HG03469 (cell line): ENCODE results near the gene SPINK5.

ENCODE experiments used
- ATAC-seq: cut with Tn5 transposase; IDR thresholded peaks from one replicate; pipeline ENCODE4 v1.9.1; 2021; ENCODE audit warnings: mild to moderate bottlenecking, moderate library complexity, moderate number of reproducible peaks; ENCODE audit not compliant: unreplicated experiment

SPINK5 gene

GRCh38 chr5:148176480-148176879 is 112.7 kb downstream of the SPINK5 start:
- no peak for ATAC-seq

- ATAC-seq: no peak
Measured at GRCh38 chr5:148177207-148177606, 113.4 kb downstream of the SPINK5 start.

GRCh38 chr5:148179234-148179824 is 115.5 kb downstream of the SPINK5 start:
- peak; percentile 54 for ATAC-seq

GRCh38 chr5:148186248-148187003 is 122.6 kb downstream of the SPINK5 start:
- ATAC-seq: peak; percentile 90
